Measurements from ENCODE around the gene LBP. TPM values are rescaled to one million over a fixed set of nuclear protein-coding genes. Genes with fewer than 3 reads are reported as not detected.

The LBP gene
- polyA plus RNA-seq, 1 donor from 2014 or later: not detected

- Histone ChIP-seq H3K27me3 (ENCODE audit: insufficient read depth, low read depth, low read length) (no peaks in the 10 kb centered on the region), H3K79me2 (replicated peaks; ENCODE audit: insufficient read depth, low read length) (no peaks in the 10 kb centered on the region), H4K20me1 (ENCODE audit: insufficient read depth) (no peaks in the 10 kb centered on the region), H3K36me3 (ENCODE audit: insufficient read depth, low read length) (no peaks in the 10 kb centered on the region), H3K9me2 (ENCODE audit: insufficient read depth, low read length) (no peaks in the 10 kb centered on the region), H2AFZ (ENCODE audit: low read depth, low read length) (no peak overlapping the region), H3K4me3 (ENCODE audit: low read length) (no peak overlapping the region), H3K9me3 (ENCODE audit: low read length) (no peaks in the 10 kb centered on the region), H3K9ac (ENCODE audit: low read length) (no peak overlapping the region), H3K27ac (ENCODE audit: low read length) (no peak overlapping the region), H3F3A (ENCODE audit: insufficient read depth, low read length, poor library complexity, severe bottlenecking) (no peaks in the 10 kb centered on the region), H3K4me2 (ENCODE audit: low read length) (no peak overlapping the region)
- TF ChIP-seq SMC3 (conservative IDR thresholded peaks at IDR 0.05; ENCODE audit: poor library complexity): no peak
- no peak for TF ChIP-seq EP300 (conservative IDR thresholded peaks at IDR 0.05; ENCODE audit: poor library complexity, severe bottlenecking)
- no peak for TF ChIP-seq RAD21 (conservative IDR thresholded peaks at IDR 0.05)
- TF ChIP-seq TAF1 (IDR thresholded peaks at IDR 0.05; ENCODE audit: low read depth): no peak
- TF ChIP-seq CTCF (IDR thresholded peaks at IDR 0.05; ENCODE audit: poor library complexity, severe bottlenecking): no peak
- TF ChIP-seq POLR2AphosphoS5 (IDR thresholded peaks at IDR 0.05): no peak
- TF ChIP-seq MXI1 (conservative IDR thresholded peaks at IDR 0.05; ENCODE audit: poor library complexity, severe bottlenecking): no peak
- no peak for TF ChIP-seq EZH2 (IDR thresholded peaks at IDR 0.05; ENCODE audit: borderline replicate concordance, insufficient read depth, low read length, poor library complexity, severe bottlenecking)
- no peak for TF ChIP-seq REST (IDR thresholded peaks at IDR 0.05; ENCODE audit: borderline replicate concordance)
Measured at GRCh38 chr20:38387953-38388352, 41.7 kb downstream of the LBP start.

DNA sequence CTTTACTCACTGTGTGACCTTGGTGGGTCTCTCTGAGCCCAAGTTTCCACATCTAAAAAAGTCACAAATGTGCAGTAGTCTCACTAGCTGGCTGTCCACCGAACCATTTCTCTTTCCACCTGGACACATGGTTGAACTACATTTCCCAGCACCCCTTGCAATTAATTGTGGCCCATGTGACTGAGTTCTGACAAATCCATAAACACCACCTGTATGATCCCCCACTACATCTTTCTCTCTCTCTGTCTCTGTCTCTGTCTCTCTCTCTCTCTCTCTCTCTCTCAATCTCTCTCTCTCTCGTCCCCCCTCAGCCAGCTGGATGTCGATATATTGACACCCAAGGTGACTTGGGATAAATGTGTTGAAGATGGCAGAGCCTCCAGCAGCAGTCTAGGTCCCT, 46.1 kb downstream of the LBP start:
- H3K27ac ChIP-seq (ENCODE audit: low read length): no peak overlapping the region
- H4K20me1 ChIP-seq (ENCODE audit: insufficient read depth): no peaks in the 10 kb centered on the region
- no peak overlapping the region for H3K4me3 ChIP-seq (ENCODE audit: low read length)
- no peaks in the 10 kb centered on the region for H3K27me3 ChIP-seq (ENCODE audit: insufficient read depth, low read depth, low read length)
- H3K9me2 ChIP-seq (ENCODE audit: insufficient read depth, low read length): no peaks in the 10 kb centered on the region
- H3K36me3 ChIP-seq (ENCODE audit: insufficient read depth, low read length): no peaks in the 10 kb centered on the region
- TF ChIP-seq POLR2AphosphoS5 (IDR thresholded peaks at IDR 0.05): no peak
- TF ChIP-seq REST (IDR thresholded peaks at IDR 0.05; ENCODE audit: borderline replicate concordance): no peak
- no peak for TF ChIP-seq CTCF (IDR thresholded peaks at IDR 0.05; ENCODE audit: poor library complexity, severe bottlenecking)
- TF ChIP-seq EZH2 (IDR thresholded peaks at IDR 0.05; ENCODE audit: borderline replicate concordance, insufficient read depth, low read length, poor library complexity, severe bottlenecking): no peak
- no peak for TF ChIP-seq EP300 (conservative IDR thresholded peaks at IDR 0.05; ENCODE audit: poor library complexity, severe bottlenecking)
- TF ChIP-seq MXI1 (conservative IDR thresholded peaks at IDR 0.05; ENCODE audit: poor library complexity, severe bottlenecking): no peak
- TF ChIP-seq TAF1 (IDR thresholded peaks at IDR 0.05; ENCODE audit: low read depth): no peak
- no peak for TF ChIP-seq RAD21 (conservative IDR thresholded peaks at IDR 0.05)
- no peak for TF ChIP-seq SMC3 (conservative IDR thresholded peaks at IDR 0.05; ENCODE audit: poor library complexity)
- H3K9me3 ChIP-seq (ENCODE audit: low read length): no peaks in the 10 kb centered on the region
- H2AFZ ChIP-seq (ENCODE audit: low read depth, low read length): no peak overlapping the region
- H3K79me2 ChIP-seq (replicated peaks; ENCODE audit: insufficient read depth, low read length): no peaks in the 10 kb centered on the region
- no peak overlapping the region for H3K9ac ChIP-seq (ENCODE audit: low read length)
- H3F3A ChIP-seq (ENCODE audit: insufficient read depth, low read length, poor library complexity, severe bottlenecking): no peaks in the 10 kb centered on the region
- H3K4me2 ChIP-seq (ENCODE audit: low read length): no peak overlapping the region

Data from neural cell (in vitro differentiated cells).